WTC11 (cell line): ENCODE data around the gene HINFP. TPM values are rescaled to one million over a fixed set of nuclear protein-coding genes. Genes with fewer than 3 reads are reported as not detected.

Experiments used
- ARID4B ChIP-seq: sonication (generic); formaldehyde crosslinking; IDR thresholded peaks from 2 replicates; pipeline ENCODE4 v1.8.0; 2023; ENCODE audit warnings: missing genetic modification reagents, mild to moderate bottlenecking, borderline replicate concordance
- CREB1 ChIP-seq: sonication (generic); formaldehyde crosslinking; IDR thresholded peaks from 2 replicates; pipeline ENCODE4 v1.8.0; 2023; ENCODE audit warnings: mild to moderate bottlenecking, missing genetic modification reagents
- CREM ChIP-seq: sonication (generic); formaldehyde crosslinking; IDR thresholded peaks from 2 replicates; pipeline ENCODE4 v1.8.1; 2022; ENCODE audit warnings: mild to moderate bottlenecking, missing genetic modification reagents, moderate library complexity
- ELF4 ChIP-seq: sonication (generic); formaldehyde crosslinking; IDR thresholded peaks from 2 replicates; pipeline ENCODE4 v1.8.1; 2022; ENCODE audit warnings: low read depth, mild to moderate bottlenecking, moderate library complexity, missing genetic modification reagents
- ETV6 ChIP-seq: sonication (generic); formaldehyde crosslinking; IDR thresholded peaks from 2 replicates; pipeline ENCODE4 v1.8.1; 2022; ENCODE audit warnings: mild to moderate bottlenecking, missing genetic modification reagents
- IRF1 ChIP-seq: sonication (generic); formaldehyde crosslinking; IDR thresholded peaks from 2 replicates; pipeline ENCODE4 v1.8.0; 2023; ENCODE audit warnings: missing genetic modification reagents
- MAX ChIP-seq: sonication (generic); formaldehyde crosslinking; IDR thresholded peaks from 2 replicates; pipeline ENCODE4 v1.8.0; 2022; ENCODE audit warnings: mild to moderate bottlenecking, missing genetic modification reagents
- MYBL2 ChIP-seq: sonication (generic); formaldehyde crosslinking; IDR thresholded peaks from 2 replicates; pipeline ENCODE4 v1.8.1; 2023; ENCODE audit warnings: mild to moderate bottlenecking, moderate library complexity, missing genetic modification reagents
- NFATC4 ChIP-seq: fragments of 250-450 bp; sonication (Bioruptor Pico); IDR thresholded peaks from 2 replicates; pipeline ENCODE4 v1.9.0; 2021; ENCODE audit warnings: mild to moderate bottlenecking
- NFE2L1 ChIP-seq: sonication (generic); formaldehyde crosslinking; IDR thresholded peaks from 2 replicates; pipeline ENCODE4 v1.8.1; 2023; ENCODE audit warnings: missing genetic modification reagents
- NFYB ChIP-seq: sonication (generic); formaldehyde crosslinking; conservative IDR thresholded peaks from 2 replicates; pipeline ENCODE4 v1.8.0; 2022; ENCODE audit warnings: low read depth, missing genetic modification reagents
- NR1H2 ChIP-seq: sonication (generic); formaldehyde crosslinking; IDR thresholded peaks from 2 replicates; pipeline ENCODE4 v1.9.0; 2021; ENCODE audit warnings: mild to moderate bottlenecking, moderate library complexity, missing genetic modification reagents
- TEAD1 ChIP-seq: sonication (generic); formaldehyde crosslinking; IDR thresholded peaks from 2 replicates; pipeline ENCODE4 v1.8.0; 2022; ENCODE audit warnings: mild to moderate bottlenecking, missing genetic modification reagents
- ZBTB21 ChIP-seq: sonication (generic); formaldehyde crosslinking; IDR thresholded peaks from 2 replicates; pipeline ENCODE4 v1.8.1; 2023; ENCODE audit warnings: mild to moderate bottlenecking, missing genetic modification reagents, borderline replicate concordance
- ZNF121 ChIP-seq: sonication (generic); formaldehyde crosslinking; IDR thresholded peaks from 2 replicates; pipeline ENCODE4 v1.8.0; 2023; ENCODE audit warnings: missing genetic modification reagents
- ZNF219 ChIP-seq: sonication (generic); formaldehyde crosslinking; IDR thresholded peaks from 2 replicates; pipeline ENCODE4 v1.8.0; 2023; ENCODE audit warnings: missing genetic modification reagents, mild to moderate bottlenecking, borderline replicate concordance
- ZNF232 ChIP-seq: sonication (generic); formaldehyde crosslinking; IDR thresholded peaks from 2 replicates; pipeline ENCODE4 v1.8.0; 2022; ENCODE audit warnings: mild to moderate bottlenecking, missing genetic modification reagents
- ZNF263 ChIP-seq: sonication (generic); formaldehyde crosslinking; IDR thresholded peaks from 2 replicates; pipeline ENCODE4 v1.8.1; 2022; ENCODE audit warnings: low read depth, mild to moderate bottlenecking, moderate library complexity, missing genetic modification reagents
- ZNF281 ChIP-seq: sonication (generic); formaldehyde crosslinking; IDR thresholded peaks from 2 replicates; pipeline ENCODE4 v1.8.0; 2023; ENCODE audit warnings: mild to moderate bottlenecking, missing genetic modification reagents
- ZNF423 ChIP-seq: fragments of 250-450 bp; sonication (Bioruptor Pico); IDR thresholded peaks from 2 replicates; pipeline ENCODE4 v2.1.2; 2022; ENCODE audit warnings: mild to moderate bottlenecking, moderate library complexity
- ZNF671 ChIP-seq: fragments of 250-450 bp; sonication (Bioruptor Pico); IDR thresholded peaks from 2 replicates; pipeline ENCODE4 v1.8.0; 2021; ENCODE audit warnings: mild to moderate bottlenecking
- total RNA-seq: library from RNA; stranded (reverse); gene quantifications from 3 replicates; pipeline ENCODE4 v1.2.3, GENCODE V29; 2021
- TF ChIP-seq, protein P1 (sequence below): fragments of 200-600 bp; IDR thresholded peaks from 2 replicates; pipeline ENCODE4 v1.8.0; 2022; ENCODE audit warnings: antibody characterized with exemption
- TF ChIP-seq, protein P2 (sequence below): sonication (generic); formaldehyde crosslinking; IDR thresholded peaks from 2 replicates; pipeline ENCODE4 v1.8.1; 2023; ENCODE audit warnings: mild to moderate bottlenecking, moderate library complexity, missing genetic modification reagents
- TF ChIP-seq, protein P3 (sequence below): fragments of 250-450 bp; sonication (Bioruptor Pico); conservative IDR thresholded peaks from 2 replicates; pipeline ENCODE4 v1.9.0; 2021; ENCODE audit warnings: mild to moderate bottlenecking
- TF ChIP-seq, protein P4 (sequence below): sonication (generic); formaldehyde crosslinking; IDR thresholded peaks from 2 replicates; pipeline ENCODE4 v1.8.0; 2022; ENCODE audit warnings: mild to moderate bottlenecking, missing genetic modification reagents

Gene HINFP
- total RNA-seq, 1 experiment from 2014 or later = 35.4 TPM

DNA sequence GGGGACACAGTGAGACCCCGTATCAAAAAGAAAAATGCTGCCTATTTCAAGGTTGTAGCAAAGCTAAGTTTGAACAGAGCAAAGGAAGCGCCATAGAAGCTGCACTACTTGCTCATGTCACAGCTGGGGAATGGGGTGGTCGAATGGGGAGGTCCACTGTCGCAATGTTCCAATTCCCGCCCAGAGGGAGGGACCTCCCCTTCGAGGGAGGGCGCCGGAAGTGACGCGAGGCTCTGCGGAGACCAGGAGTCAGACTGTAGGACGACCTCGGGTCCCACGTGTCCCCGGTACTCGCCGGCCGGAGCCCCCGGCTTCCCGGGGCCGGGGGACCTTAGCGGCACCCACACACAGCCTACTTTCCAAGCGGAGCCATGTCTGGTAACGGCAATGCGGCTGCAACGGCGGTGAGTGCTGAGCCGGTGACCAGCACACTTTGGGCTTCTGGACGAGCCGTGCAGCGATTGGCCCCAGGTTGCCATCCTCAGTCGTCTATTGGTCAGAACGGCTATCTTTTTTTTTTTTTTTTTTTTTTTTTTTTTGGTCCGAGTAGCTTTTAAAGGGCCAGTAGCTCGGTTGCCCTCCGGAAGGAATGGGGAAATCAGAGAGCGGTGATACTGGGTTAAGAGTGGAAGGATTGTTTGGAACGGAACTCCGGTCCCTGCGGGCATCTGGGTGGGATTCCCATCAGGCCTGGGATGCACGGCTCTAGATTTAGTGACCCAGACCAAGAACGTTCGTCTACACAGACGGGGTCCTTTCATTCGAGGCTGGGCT is 36.5 kb upstream of the HINFP start, which contains the start of gene HMBS (continued):
- no peak for TF ChIP-seq ZNF281 (CRISPR knock-in tag)
- no peak for TF ChIP-seq NR1H2 (CRISPR knock-in tag)
- TF ChIP-seq, protein P1, sequence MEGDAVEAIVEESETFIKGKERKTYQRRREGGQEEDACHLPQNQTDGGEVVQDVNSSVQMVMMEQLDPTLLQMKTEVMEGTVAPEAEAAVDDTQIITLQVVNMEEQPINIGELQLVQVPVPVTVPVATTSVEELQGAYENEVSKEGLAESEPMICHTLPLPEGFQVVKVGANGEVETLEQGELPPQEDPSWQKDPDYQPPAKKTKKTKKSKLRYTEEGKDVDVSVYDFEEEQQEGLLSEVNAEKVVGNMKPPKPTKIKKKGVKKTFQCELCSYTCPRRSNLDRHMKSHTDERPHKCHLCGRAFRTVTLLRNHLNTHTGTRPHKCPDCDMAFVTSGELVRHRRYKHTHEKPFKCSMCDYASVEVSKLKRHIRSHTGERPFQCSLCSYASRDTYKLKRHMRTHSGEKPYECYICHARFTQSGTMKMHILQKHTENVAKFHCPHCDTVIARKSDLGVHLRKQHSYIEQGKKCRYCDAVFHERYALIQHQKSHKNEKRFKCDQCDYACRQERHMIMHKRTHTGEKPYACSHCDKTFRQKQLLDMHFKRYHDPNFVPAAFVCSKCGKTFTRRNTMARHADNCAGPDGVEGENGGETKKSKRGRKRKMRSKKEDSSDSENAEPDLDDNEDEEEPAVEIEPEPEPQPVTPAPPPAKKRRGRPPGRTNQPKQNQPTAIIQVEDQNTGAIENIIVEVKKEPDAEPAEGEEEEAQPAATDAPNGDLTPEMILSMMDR = no peak
- TF ChIP-seq NFATC4 = no peak
- no peak; the same call in 1 of the 2 replicates for TF ChIP-seq TEAD1 (CRISPR knock-in tag)
- peak; percentile 88 for TF ChIP-seq MAX (CRISPR knock-in tag)
- TF ChIP-seq CREB1 (CRISPR knock-in tag) = no peak
- TF ChIP-seq CREM = peak; percentile 90
- TF ChIP-seq IRF1 (CRISPR knock-in tag) = no peak
- TF ChIP-seq, protein P2, sequence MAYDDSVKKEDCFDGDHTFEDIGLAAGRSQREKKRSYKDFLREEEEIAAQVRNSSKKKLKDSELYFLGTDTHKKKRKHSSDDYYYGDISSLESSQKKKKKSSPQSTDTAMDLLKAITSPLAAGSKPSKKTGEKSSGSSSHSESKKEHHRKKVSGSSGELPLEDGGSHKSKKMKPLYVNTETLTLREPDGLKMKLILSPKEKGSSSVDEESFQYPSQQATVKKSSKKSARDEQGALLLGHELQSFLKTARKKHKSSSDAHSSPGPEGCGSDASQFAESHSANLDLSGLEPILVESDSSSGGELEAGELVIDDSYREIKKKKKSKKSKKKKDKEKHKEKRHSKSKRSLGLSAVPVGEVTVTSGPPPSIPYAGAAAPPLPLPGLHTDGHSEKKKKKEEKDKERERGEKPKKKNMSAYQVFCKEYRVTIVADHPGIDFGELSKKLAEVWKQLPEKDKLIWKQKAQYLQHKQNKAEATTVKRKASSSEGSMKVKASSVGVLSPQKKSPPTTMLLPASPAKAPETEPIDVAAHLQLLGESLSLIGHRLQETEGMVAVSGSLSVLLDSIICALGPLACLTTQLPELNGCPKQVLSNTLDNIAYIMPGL = no peak
- peak; percentile 48; the same call in 1 of the 2 replicates for TF ChIP-seq NFE2L1 (CRISPR knock-in tag)
- TF ChIP-seq ETV6 (CRISPR knock-in tag) = peak; percentile 83
- no peak for TF ChIP-seq ELF4 (CRISPR knock-in tag)
- no peak for TF ChIP-seq ARID4B
- TF ChIP-seq, protein P3, sequence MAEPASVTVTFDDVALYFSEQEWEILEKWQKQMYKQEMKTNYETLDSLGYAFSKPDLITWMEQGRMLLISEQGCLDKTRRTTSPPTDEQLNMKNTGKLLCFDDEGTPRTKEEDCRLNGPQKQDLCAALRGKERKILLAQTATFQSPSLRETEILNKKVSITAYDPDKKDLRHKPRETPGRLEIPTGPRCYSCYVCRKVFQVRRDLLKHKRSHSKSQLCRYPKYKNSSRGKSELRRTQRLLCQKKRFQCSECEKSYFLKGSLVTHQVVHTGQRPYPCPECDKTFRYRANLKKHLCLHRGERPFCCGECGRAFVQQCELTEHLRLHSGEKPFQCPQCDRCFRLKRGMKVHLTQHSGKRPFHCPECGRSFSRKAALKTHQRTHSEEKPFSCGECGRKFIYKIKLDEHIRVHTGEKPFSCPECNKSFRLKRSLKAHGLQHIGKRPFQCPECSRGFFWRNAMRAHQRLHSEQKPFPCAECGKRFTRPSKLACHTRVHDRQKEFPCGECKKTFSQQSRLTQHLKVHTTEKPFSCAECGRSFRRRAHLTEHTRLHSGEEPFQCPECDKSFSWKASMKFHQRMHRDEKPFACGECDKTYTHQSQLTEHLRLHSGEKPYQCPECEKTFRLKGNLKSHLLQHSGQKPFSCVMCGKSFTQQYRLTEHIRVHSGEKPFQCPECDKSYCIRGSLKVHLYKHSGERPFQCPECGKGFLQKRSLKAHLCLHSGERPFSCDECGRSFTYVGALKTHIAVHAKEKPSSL = no peak
- no peak for TF ChIP-seq ZBTB21
- no peak for TF ChIP-seq ZNF219
- TF ChIP-seq ZNF232 (CRISPR knock-in tag) = no peak
- TF ChIP-seq ZNF121 (CRISPR knock-in tag) = no peak
- peak; percentile 35; the same call in 1 of the 2 replicates for TF ChIP-seq MYBL2 (CRISPR knock-in tag)
- TF ChIP-seq, protein P4, sequence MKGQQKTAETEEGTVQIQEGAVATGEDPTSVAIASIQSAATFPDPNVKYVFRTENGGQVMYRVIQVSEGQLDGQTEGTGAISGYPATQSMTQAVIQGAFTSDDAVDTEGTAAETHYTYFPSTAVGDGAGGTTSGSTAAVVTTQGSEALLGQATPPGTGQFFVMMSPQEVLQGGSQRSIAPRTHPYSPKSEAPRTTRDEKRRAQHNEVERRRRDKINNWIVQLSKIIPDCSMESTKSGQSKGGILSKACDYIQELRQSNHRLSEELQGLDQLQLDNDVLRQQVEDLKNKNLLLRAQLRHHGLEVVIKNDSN (CRISPR knock-in tag) = peak; percentile 77
- no peak for TF ChIP-seq ZNF671 (CRISPR knock-in tag)
- no peak for TF ChIP-seq ZNF263 (CRISPR knock-in tag)
- TF ChIP-seq ZNF423 (CRISPR knock-in tag) = no peak
- peak; percentile 55; the same call in 1 of the 2 replicates for TF ChIP-seq NFYB (CRISPR knock-in tag)
